Dermis microvascular lymphatic vessel endothelial cell (primary cell): ENCODE measurements around the gene PRSS21. TPM values are rescaled to one million over a fixed set of nuclear protein-coding genes. Genes with fewer than 3 reads are reported as not detected.

Source experiments
- DNase-seq, 2 donors: peaks; one replicate each; pipeline versions ENCODE4 v3.0.0 to v3.0.0-alpha.2; 2010; ENCODE audit warnings: low read depth in 2 of 2
- total RNA-seq: library from RNA; depleted of rRNA; stranded (reverse); fragments of >200 nt; gene quantifications from 2 replicates; pipeline ENCODE4 v1.2.1, GENCODE V29; 2014

PRSS21 gene
- total RNA-seq, 1 donor from 2014 or later = 1.8 TPM

GRCh38 chr16:2779151-2779920 lies 37.7 kb upstream of the PRSS21 start:
- no peak for DNase-seq

- no peak for DNase-seq
These were observed 36.8 kb upstream of the PRSS21 start for GRCh38 chr16:2779978-2780898.

DNA sequence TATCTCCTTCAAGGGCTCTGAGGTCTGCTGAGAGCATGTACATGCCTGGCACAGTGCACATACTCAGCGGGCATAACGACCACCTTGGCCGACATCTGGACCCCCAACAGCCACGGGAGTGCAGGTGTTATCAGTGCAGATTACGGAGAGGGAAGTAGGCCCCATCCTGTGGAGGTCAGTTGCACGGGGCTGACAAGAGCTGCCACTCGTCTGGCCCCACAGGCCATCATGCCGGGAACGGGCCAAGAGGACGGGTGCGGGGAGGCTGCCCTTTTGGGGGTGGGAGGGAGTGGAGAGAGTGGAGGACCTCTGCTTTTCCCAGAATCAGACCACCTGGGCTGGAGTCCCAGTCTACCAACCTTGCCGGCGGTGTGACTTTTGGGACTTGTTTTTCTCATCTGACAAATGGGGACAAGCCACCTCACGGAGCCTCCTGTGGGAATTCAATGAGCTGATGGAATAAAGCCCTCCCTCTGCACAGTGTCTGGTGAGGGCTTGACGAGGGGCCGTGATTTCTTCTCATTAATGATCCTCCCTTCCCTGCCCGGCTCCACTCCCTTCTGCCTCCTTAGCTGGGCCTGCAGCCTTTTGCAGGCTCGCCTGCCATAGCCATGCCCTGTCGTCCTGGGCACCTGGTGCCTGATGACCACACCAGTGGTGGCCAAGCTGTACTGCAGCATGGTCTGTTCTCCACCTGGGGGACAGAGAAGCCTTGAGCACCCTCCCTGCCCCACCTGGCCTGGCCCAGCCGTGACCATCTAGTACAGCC lies 34.3 kb upstream of the PRSS21 start:
- DNase-seq = no peak

- no peak for DNase-seq
These were observed 33.3 kb upstream of the PRSS21 start for GRCh38 chr16:2783581-2784357.

DNA sequence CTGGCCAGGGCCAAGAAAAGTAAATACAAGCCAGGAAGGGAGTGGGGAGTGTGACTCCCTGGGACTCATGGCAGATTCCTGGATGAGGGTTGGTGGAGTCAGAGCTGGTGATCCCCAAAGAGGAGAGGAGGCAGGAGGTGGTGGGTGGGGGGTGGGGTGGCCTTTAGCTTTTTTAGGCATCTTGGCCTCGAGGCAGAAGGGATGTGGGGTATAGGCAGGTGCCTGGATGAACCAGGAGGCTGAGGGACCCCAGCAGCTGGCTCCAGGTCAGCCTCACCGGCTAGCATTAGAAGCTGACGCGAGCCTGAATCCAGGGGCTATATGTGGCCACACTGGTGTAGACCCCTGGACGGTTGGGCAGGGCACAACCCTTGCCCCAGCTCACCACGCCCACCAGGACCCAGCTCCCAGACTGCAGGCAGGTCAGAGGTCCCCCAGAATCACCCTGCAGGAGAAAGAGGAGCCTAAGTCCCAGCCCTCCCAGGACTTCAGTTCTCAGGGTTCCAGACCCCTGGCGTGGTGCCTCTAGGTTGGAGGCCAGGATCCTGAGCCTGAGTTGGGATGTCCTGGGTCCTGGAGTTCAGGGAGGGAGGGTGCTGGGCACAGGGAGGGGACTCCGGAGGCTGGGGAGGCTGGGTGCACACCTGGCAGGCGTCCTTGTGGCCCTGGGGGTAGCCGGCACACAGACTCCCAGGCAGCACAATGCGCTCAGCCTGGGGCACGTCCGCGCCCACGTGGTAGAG lies 32.5 kb upstream of the PRSS21 start:
- no peak for DNase-seq

DNA sequence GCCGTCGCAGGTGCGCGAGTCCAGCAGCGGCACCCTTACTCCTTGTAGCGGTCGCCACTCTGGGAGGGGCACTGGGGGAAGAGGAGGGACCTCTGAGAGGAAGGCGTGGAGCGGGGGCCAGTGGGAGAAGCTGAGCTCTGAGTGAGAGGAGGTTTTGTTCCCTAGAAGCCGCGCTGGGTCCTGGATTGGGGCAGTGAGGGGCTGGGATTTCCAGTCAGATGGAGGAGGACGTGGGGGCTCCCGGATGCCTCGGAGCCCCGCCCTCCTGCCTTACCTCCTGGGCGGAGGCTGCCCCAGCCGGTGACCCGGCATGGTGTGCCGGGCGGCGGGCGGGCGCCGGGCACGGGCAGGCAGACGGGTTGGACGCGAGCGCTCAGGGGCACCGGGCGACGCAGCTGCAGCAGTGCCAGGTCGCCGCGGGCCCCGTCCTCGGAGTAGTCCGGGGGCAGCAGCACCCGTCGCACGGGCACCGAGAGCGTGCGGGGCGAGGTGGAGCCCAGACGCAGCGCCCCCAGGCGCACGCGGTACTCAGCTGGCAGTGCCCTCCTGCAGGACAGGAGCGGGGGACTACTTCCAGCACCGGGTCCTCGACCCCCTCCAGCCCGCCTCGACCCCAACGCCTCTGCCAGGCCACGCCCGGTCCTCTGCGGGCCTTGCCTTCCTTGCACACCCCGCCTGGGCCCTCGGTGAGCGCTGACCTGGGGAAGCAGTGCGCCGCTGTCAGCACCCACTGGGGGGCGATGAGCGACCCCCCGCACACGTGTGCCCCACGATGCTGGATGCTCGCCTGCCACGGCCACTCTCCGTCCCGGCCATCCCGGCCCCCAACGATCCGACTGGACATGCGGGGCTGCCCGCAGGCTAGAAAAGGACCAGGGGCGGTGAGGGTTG lies 31.7 kb upstream of the PRSS21 start:
- DNase-seq = no peak

DNA sequence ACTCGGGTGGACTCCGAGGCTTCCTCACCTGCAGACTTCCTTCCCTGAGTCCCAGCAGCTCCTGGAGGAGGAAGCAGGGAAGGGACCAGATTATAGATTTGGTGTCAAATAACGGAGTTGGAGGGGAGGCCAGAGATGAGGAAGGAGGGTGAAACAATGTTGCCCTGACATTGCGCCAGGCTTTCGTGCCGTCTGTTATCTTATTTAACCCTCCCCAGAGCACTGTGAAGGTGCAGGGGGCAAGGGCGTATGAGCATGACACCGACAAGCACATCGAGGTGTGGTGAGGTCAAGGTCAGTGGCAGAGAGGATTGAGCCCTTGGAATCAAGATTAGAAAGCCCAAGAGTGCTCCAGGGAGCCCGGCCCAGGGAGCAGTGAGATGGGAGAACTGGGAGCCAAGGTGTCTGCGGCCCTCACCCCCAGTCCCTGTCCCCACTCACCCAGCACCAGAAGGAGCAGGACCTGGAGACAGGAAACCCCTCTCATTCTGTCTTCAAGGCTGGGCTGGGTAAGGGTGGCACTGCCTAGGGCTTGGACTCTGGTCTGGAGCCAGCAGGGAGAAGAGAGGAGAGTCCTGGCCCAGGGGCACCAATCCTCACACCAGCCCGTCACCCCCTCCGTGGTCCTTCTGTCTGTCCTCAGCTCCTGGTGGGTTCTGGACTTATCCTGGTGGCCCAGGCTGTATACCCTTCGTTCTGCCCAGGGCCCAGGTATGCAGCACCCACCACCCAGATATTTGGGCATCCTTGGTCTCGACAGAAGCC lies 30.8 kb upstream of the PRSS21 start:
- no peak for DNase-seq

GRCh38 chr16:2786826-2787151 lies 30.2 kb upstream of the PRSS21 start:
- no peak for DNase-seq

GRCh38 chr16:2787406-2787805 lies 29.6 kb upstream of the PRSS21 start, which contains the start of gene PRSS33:
Gene PRSS33, minus strand, starts transcription at chr16:2787560. Its CDS starts 1,013 bp downstream, at chr16:2786547.
- DNase-seq = no peak

DNA sequence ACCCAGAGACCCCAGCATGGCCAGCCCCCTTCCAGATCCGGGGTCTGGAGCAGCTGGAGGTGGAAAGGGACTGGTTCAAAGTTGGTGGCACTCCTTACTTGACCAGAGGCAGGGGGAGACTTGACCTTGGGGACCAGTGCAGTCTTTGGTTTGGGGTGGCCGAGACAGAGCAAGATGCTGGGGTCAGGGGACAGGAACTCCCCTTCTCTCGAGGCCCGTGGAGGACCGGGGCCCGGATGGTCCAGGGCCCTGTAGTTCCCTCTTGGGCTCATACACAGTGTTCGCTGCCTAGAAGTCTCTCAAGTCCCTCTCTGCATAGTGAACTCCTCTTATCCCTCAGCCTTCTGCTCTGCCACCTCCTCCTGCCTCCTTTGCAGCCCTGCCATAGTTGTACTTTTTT lies 29.1 kb upstream of the PRSS21 start:
- DNase-seq = no peak

DNA sequence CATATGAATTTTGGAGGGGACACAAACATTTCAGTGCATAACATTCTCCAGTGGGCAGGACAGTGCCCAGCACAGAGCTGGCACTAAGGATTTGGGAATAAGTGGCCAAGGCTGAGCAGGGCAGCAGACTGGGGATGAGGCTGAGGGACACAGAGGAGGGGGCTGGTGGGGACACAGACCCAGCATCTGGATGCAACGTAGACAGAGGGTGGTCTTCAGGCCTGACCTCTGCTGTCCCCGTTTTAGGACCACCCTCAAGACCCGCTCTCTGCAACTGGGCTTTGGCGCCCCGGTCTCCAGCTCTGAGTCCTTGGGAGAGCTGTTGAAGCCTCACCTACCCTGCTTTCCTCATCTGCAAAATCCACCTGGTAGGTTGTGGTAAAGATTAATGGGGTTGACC lies 26.4 kb upstream of the PRSS21 start:
- DNase-seq = no peak

GRCh38 chr16:2791174-2791573 lies 25.9 kb upstream of the PRSS21 start:
- DNase-seq = no peak

DNA sequence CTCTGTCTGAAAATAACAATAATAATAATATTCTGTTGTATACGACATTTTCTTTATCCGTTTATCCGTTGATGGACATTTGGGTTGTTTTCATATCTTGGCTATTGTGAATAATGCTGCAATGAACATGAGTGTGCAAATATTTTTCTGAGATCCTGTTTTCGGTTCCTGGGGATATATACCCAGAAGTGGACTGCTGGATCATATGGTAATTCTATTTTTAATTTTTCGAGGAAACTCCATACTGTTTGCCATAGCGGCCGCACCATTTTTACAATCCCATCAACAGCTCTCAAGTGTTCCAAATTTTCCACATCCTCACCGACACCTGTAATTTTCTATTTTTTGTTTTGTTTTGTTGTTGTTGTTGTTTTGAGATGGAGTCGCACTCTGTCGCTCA lies 24.1 kb upstream of the PRSS21 start:
- no peak for DNase-seq

- DNase-seq = no peak
These were observed 21.5 kb upstream of the PRSS21 start for GRCh38 chr16:2795395-2796143.

DNA sequence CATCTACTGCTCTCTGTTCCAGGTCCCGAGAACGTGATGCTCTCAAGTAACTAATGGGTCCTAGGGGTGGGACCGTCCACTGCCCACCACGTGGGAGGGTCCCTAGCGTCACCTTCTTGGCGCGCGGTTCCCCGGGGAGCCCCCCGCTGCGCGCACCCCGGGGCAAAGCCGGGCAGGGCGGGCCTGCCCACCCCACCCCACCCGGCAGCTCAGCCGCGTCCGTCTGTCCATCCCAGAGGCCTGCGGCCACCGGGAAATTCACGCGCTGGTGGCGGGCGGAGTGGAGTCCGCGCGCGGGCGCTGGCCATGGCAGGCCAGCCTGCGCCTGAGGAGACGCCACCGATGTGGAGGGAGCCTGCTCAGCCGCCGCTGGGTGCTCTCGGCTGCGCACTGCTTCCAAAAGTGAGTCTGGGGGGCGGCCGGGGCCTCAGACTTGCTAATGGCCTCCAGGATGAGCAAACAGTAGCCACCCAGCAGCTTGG lies 18.3 kb upstream of the PRSS21 start:
- DNase-seq = no peak

GRCh38 chr16:2799205-2799858 lies 17.7 kb upstream of the PRSS21 start:
- no peak for DNase-seq

- no peak for DNase-seq
These were observed 17.2 kb upstream of the PRSS21 start for GRCh38 chr16:2799859-2800226.
